HG02852 (cell line): ENCODE data around the gene LYST.
"Not testable (repeated sequence)": the region's sequence is repeated elsewhere in the genome, so short reads cannot be mapped to it uniquely, and the experiment has no call there.

Source experiments
- ATAC-seq: cut with Tn5 transposase; IDR thresholded peaks from one replicate; pipeline ENCODE4 v1.9.1; 2021; ENCODE audit warnings: mild to moderate bottlenecking, moderate library complexity; ENCODE audit not compliant: unreplicated experiment

Gene LYST

GRCh38 chr1:235866205-235866912 is at the start of gene LYST:
Gene LYST (minus strand): TSS chr1:235866906. CDS start chr1:235830417, 36,489 bp downstream.
- ATAC-seq, result peak; percentile 52

- not testable (repeated sequence) for ATAC-seq
Measured at GRCh38 chr1:235915489-235915888, 48.8 kb upstream of the LYST start.

GRCh38 chr1:235913311-235913710 is 46.6 kb upstream of the LYST start:
- ATAC-seq, result no peak

- ATAC-seq, result no peak
Measured at GRCh38 chr1:235911876-235912275, 45.2 kb upstream of the LYST start.

GRCh38 chr1:235911300-235911662 is 44.6 kb upstream of the LYST start:
- ATAC-seq, result no peak

- peak; percentile 55 for ATAC-seq
Measured at GRCh38 chr1:235910357-235911299, 43.9 kb upstream of the LYST start.

- ATAC-seq, result no peak
Measured at GRCh38 chr1:235908742-235909520, 42.2 kb upstream of the LYST start.

GRCh38 chr1:235907897-235908240 is 41.2 kb upstream of the LYST start:
- ATAC-seq, result no peak

- no peak for ATAC-seq
Measured at GRCh38 chr1:235907187-235907896, 40.6 kb upstream of the LYST start.

- no peak for ATAC-seq
Measured at GRCh38 chr1:235906436-235906835, 39.7 kb upstream of the LYST start.

GRCh38 chr1:235903809-235904208 is 37.1 kb upstream of the LYST start:
- not testable (repeated sequence) for ATAC-seq

- ATAC-seq, result no peak
Measured at GRCh38 chr1:235902677-235903542, 36.2 kb upstream of the LYST start.

GRCh38 chr1:235901461-235901860 is 34.8 kb upstream of the LYST start:
- no peak for ATAC-seq

GRCh38 chr1:235898126-235898525 is 31.4 kb upstream of the LYST start:
- ATAC-seq, result no peak

GRCh38 chr1:235893840-235894239 is 27.1 kb upstream of the LYST start:
- no peak for ATAC-seq

- no peak for ATAC-seq
Measured at GRCh38 chr1:235892734-235893413, 26.2 kb upstream of the LYST start.

- no peak for ATAC-seq
Measured at GRCh38 chr1:235892202-235892601, 25.5 kb upstream of the LYST start.

- ATAC-seq, result peak; percentile 76
Measured at GRCh38 chr1:235888119-235888643, 21.5 kb upstream of the LYST start.

GRCh38 chr1:235887676-235888075 is 21.0 kb upstream of the LYST start:
- peak; percentile 1 for ATAC-seq
